Mucosa of stomach (tissue), 1 donor: ENCODE measurements around the gene HRNR.
"Not testable (repeated sequence)": the region's sequence is repeated elsewhere in the genome, so short reads cannot be mapped to it uniquely, and the experiment has no call there.

Source experiments
- H3K27me3 ChIP-seq: one replicate; pipeline ENCODE4 v1.7.0; 2013; ENCODE audit warnings: mild to moderate bottlenecking, low read length; ENCODE audit not compliant: control insufficient read depth, insufficient read depth
- H3K36me3 ChIP-seq: one replicate; pipeline ENCODE4 v1.7.0; 2013; ENCODE audit warnings: low read length; ENCODE audit not compliant: control insufficient read depth, insufficient read depth
- H3K4me1 ChIP-seq: one replicate; pipeline ENCODE4 v1.7.0; 2013; ENCODE audit warnings: mild to moderate bottlenecking, low read length; ENCODE audit not compliant: control insufficient read depth, insufficient read depth
- H3K4me3 ChIP-seq: one replicate; pipeline ENCODE4 v1.7.0; 2013; ENCODE audit warnings: low read length
- H3K9ac ChIP-seq: one replicate; pipeline ENCODE4 v1.7.0; 2013; ENCODE audit warnings: mild to moderate bottlenecking, low read length, moderate library complexity
- H3K9me3 ChIP-seq: one replicate; pipeline ENCODE4 v1.7.0; 2013; ENCODE audit warnings: mild to moderate bottlenecking, low read length, moderate library complexity; ENCODE audit not compliant: control insufficient read depth
- donor health status: Pancreatic carcinoma.

The HRNR gene

DNA sequence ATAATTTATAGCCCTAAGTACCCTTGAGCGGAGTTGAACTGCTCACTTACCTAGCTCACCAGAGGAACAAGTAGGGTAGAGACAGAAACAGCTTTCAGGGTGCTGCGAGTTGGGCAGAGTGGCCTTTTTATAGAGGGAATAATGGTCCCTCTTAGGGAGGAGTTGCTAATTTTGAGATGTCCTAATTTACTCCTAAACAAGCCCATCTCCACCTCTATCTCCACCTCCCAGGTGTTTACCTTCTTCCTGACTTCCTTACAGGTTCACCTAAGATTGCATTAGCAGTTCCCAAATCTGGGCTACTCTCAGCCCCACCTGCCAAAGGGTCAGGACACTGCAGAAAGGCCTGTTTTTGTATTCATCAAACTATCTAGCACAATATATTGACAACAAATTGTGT, at the start of gene HRNR:
HRNR (minus strand) TSS at position 101 of the 400 bp plus-strand sequence. CDS start 940 bp downstream, outside the sequence.
- H3K4me3 ChIP-seq = no peak within 1 kb of the TSS
- H3K9me3 ChIP-seq = no peaks in the 10 kb centered on the region
- no peaks in the 10 kb centered on the region for H3K4me1 ChIP-seq
- H3K27me3 ChIP-seq = no peaks in the 10 kb centered on the region
- H3K36me3 ChIP-seq = no peaks in the 10 kb centered on the region
- H3K9ac ChIP-seq = no peak within 1 kb of the TSS

DNA sequence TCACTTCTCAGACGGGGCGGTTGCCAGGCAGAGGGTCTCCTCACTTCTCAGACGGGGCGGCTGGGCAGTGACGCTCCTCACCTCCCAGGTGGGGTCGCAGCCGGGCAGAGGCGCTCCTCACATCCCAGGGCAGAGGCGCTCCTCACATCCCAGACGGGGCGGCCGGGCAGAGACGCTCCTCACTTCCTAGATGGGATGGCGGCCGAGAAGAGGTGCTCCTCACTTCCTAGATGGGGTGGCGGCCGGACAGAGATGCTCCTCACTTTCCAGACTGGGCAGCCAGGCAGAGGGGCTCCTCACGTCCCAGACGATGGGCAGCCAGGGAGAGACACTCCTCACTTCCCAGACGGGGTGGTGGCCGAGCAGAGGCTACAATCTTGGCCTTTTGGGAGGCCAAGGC, 32.4 kb upstream of the HRNR start:
- not testable (repeated sequence) for H3K36me3 ChIP-seq, H3K9ac ChIP-seq, H3K4me3 ChIP-seq, H3K4me1 ChIP-seq, H3K9me3 ChIP-seq, H3K27me3 ChIP-seq

DNA sequence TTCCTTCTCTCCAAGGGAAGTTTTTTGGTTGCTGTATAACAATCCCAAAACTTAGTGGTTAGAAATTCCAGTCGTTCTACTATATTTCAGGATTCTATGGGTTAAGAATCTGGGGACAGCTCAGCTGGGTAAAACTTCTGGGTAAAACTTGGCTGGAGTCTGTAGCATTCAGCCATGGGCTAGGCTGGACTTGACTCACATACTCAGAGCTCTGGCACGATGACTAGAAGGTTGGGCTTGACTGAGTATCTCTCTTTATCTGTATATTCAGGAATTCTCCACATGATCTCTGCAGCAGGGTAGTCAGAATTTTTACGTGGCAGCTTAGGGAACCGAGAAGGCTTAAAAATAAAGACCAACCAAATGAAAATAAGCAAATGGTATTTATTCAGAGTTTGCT, 28.2 kb upstream of the HRNR start:
- no peaks in the 10 kb centered on the region for H3K36me3 ChIP-seq
- no peaks in the 10 kb centered on the region for H3K4me1 ChIP-seq
- no peak overlapping the region for H3K9ac ChIP-seq
- H3K4me3 ChIP-seq = no peak overlapping the region
- no peaks in the 10 kb centered on the region for H3K9me3 ChIP-seq
- H3K27me3 ChIP-seq = no peaks in the 10 kb centered on the region

- Histone ChIP-seq H3K27me3 (no peaks in the 10 kb centered on the region), H3K9ac (no peak overlapping the region), H3K4me3 (no peak overlapping the region), H3K9me3 (no peaks in the 10 kb centered on the region), H3K36me3 (no peaks in the 10 kb centered on the region), H3K4me1 (no peaks in the 10 kb centered on the region)
Measured at GRCh38 chr1:152251391-152251790, 27.4 kb upstream of the HRNR start.

GRCh38 chr1:152247316-152247715, 23.3 kb upstream of the HRNR start:
- no peaks in the 10 kb centered on the region for H3K36me3 ChIP-seq
- H3K4me1 ChIP-seq = no peaks in the 10 kb centered on the region
- no peaks in the 10 kb centered on the region for H3K27me3 ChIP-seq
- no peaks in the 10 kb centered on the region for H3K9me3 ChIP-seq
- no peak overlapping the region for H3K4me3 ChIP-seq
- H3K9ac ChIP-seq = no peak overlapping the region

- H3K4me3 ChIP-seq = no peak overlapping the region
- H3K9ac ChIP-seq = no peak overlapping the region
- H3K9me3 ChIP-seq = no peaks in the 10 kb centered on the region
- H3K36me3 ChIP-seq = no peaks in the 10 kb centered on the region
- H3K27me3 ChIP-seq = no peaks in the 10 kb centered on the region
- H3K4me1 ChIP-seq = no peaks in the 10 kb centered on the region
Measured at GRCh38 chr1:152244576-152245273, 20.7 kb upstream of the HRNR start.

DNA sequence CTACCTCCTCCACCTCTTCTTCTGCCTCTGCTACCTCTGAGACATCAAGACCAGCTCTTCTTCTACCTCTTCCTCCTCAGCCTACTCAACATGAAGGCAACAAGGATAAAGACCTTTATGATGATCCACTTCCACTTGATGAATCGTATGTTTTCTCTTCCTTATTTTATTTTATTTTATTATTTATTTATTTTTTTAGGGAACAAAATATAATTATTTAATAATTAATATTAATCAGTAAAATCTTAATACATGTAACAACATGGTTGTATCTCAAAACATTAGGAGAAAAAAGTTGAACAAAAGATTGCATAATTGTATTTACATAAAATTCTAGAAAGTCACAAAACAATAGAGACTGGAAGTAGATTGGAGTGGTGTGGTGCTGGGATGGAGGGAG, 13.1 kb upstream of the HRNR start:
- no peak overlapping the region for H3K9ac ChIP-seq
- no peaks in the 10 kb centered on the region for H3K9me3 ChIP-seq
- no peaks in the 10 kb centered on the region for H3K4me1 ChIP-seq
- no peak overlapping the region for H3K4me3 ChIP-seq
- H3K36me3 ChIP-seq = no peaks in the 10 kb centered on the region
- H3K27me3 ChIP-seq = no peaks in the 10 kb centered on the region

DNA sequence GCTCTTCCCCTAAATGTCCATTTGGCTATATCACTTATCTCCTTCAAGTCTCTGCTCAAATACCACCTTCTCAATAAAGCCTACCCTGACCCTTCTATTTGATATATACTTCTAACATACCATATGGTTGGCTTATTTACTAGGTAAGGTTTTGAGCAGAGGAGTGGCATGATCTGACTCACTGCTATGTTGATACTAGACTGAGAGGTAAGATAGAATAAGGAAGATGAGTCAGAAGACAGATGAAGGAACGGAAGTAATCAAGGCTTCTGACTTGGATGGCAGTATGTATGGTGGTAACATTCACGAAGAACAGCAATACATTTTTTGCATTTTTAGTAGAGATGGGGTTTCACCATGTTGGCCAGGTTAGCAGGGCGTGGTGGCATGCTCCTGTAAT, 4.8 kb upstream of the HRNR start:
- H3K9me3 ChIP-seq = no peaks in the 10 kb centered on the region

DNA sequence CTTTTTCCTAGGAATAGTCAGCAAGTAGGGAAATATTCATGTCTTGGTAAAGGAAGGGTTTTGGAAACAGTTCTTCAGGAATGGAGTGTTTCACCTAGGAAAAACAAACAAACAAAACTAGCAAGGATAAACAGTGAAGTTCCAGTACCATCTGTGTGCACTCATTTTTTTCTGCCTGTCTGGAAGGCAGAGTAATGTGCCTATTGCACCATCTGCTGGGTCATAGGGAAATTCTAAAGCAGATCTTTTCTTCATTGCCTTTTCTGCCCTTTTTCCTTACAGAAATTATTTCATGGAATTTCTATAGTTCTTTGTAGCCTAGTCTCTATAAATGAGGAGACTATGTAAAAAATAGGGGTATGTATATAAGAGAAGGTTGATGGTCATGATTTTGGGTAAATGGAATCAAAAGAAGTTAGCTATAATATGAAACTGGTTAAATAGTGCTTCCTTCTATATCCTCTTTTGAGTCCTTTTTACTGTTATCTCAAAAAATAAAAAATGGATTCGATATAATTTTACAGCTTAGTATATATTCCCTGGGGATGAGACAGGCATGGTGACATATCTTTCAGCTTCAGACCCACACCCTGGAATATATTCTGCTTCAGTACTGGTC, 3.4 kb upstream of the HRNR start:
- H3K4me3 ChIP-seq = no peak overlapping the region
- H3K9ac ChIP-seq = no peak overlapping the region
- no peaks in the 10 kb centered on the region for H3K27me3 ChIP-seq
- H3K9me3 ChIP-seq = no peaks in the 10 kb centered on the region
- H3K4me1 ChIP-seq = no peaks in the 10 kb centered on the region
- H3K36me3 ChIP-seq = no peaks in the 10 kb centered on the region

More for the DNA sequence above, 4.8 kb upstream of the HRNR start:
- Histone ChIP-seq H3K9ac (no peak overlapping the region), H3K4me3 (no peak overlapping the region), H3K4me1 (no peaks in the 10 kb centered on the region), H3K36me3 (no peaks in the 10 kb centered on the region), H3K27me3 (no peaks in the 10 kb centered on the region)

- Histone ChIP-seq H3K9me3 (no peaks in the 10 kb centered on the region), H3K4me1 (no peaks in the 10 kb centered on the region), H3K27me3 (no peaks in the 10 kb centered on the region), H3K36me3 (no peaks in the 10 kb centered on the region), H3K9ac (no peak overlapping the region), H3K4me3 (no peak overlapping the region)
Measured at GRCh38 chr1:152225678-152226077, 1.7 kb upstream of the HRNR start.

DNA sequence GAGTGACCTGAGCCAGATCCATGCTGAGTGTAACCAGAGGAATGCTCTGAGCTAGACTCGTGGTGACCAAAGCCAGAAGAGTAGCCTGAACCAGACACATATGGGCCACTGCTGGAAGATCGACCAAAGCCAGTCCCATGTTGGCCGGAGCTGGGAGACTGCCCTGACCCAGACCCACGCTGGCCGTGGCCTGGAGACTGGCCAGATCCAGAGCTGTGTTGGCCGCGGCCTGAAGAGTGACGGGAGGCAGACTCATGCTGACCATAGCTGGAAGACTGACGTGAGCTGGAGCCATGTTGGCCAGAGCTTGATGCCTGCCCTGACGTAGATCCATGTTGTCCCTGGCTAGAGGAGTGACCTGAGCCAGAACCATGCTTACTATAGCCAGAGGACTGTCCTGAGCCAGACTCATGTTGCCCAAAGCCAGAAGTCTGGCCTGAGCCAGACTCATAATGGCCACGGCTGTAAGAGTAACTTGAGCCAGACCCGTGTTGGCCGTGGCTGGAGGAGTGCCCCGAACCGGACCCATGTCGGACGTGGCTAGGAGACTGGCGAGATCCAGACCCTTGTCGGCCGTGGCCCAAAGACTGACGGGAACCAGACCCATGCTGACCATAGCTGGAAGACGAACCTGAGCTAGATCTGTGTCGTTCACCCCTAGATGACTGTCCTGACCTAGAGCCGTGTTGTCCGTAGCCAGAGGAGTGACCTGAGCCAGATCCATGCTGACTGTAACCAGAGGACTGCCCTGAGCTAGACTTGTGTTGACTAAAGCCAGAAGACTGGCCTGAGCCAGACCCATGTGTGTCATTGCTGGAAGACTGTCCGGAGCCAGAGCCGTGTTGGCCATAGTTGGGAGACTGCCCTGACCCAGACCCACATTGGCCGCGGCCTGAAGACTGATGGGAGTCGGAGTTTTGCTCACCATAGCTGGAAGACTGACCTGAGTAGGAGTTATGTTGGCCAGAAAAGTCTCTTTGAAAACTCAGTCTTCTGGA, 3.5 kb downstream of the HRNR start:
- no peaks in the 10 kb centered on the region for H3K36me3 ChIP-seq
- H3K9me3 ChIP-seq = no peaks in the 10 kb centered on the region
- H3K4me3 ChIP-seq = no peak overlapping the region
- no peak overlapping the region for H3K9ac ChIP-seq
- no peaks in the 10 kb centered on the region for H3K4me1 ChIP-seq
- H3K27me3 ChIP-seq = no peaks in the 10 kb centered on the region

DNA sequence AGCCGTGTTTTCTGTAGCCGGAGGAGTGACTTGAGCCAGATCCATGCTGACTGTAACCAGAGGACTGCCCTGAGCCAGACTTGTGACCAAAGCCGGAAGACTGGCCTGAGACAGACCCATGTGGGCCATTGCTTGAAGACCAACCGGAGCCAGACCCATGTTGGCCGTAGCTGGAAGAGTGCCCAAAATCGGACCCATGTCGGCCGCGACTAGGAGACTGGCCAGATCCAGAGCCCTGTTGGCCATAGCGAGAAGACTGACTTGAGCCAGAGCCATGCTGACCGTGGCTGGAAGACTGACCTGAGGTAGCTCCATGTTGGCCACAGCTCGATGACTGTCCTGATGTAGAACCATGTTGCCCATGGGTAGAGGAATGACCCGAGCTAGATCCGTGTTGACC, 4.6 kb downstream of the HRNR start:
- not testable (repeated sequence) for H3K27me3 ChIP-seq, H3K4me1 ChIP-seq, H3K9me3 ChIP-seq, H3K36me3 ChIP-seq, H3K4me3 ChIP-seq, H3K9ac ChIP-seq
